Peyer's patch (tissue), 4 donors: ENCODE results near the gene MRPL17.
"Not testable (repeated sequence)": the region's sequence is repeated elsewhere in the genome, so short reads cannot be mapped to it uniquely, and the experiment has no call there.

Experiments
- POLR2A ChIP-seq, 2 donors: fragments of 450-650 bp; IDR thresholded peaks; one replicate each; pipeline ENCODE4 v1.5.1; 2017; ENCODE audit warnings: antibody characterized with exemption in 2 of 2, mild to moderate bottlenecking in 2 of 2, moderate library complexity in 2 of 2
- TF ChIP-seq, protein P1 (sequence below), 6 experiments: fragments of 450-650 bp in 4 of 6; fragments of 200-600 bp in 2 of 6; sonication (generic) in 1 of 6; IDR thresholded peaks; one replicate each; pipeline ENCODE4 v1.5.1; 2017 to 2019; ENCODE audit warnings: antibody characterized with exemption in 6 of 6, mild to moderate bottlenecking in 3 of 6, moderate library complexity in 1 of 6

DNA sequence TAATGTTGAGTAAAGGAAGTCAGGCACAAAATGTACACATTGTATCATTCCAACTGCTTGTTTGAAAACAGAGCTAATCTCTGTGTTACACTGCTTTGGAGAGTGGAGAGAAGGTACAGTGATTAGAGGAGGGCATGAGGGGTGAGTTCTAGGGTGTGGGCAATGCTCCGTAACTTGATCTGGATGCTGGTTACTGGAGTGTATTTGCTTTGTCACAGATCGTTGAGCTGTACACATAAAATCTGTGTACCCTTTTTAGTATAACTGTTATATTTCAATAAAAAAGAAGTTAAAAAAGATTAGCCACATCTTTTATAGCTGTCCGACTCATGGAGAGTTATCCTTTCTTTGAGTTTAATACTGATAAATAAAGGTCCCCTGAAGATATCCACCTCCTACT is 18.8 kb upstream of the MRPL17 start:
- TF ChIP-seq, protein P1, sequence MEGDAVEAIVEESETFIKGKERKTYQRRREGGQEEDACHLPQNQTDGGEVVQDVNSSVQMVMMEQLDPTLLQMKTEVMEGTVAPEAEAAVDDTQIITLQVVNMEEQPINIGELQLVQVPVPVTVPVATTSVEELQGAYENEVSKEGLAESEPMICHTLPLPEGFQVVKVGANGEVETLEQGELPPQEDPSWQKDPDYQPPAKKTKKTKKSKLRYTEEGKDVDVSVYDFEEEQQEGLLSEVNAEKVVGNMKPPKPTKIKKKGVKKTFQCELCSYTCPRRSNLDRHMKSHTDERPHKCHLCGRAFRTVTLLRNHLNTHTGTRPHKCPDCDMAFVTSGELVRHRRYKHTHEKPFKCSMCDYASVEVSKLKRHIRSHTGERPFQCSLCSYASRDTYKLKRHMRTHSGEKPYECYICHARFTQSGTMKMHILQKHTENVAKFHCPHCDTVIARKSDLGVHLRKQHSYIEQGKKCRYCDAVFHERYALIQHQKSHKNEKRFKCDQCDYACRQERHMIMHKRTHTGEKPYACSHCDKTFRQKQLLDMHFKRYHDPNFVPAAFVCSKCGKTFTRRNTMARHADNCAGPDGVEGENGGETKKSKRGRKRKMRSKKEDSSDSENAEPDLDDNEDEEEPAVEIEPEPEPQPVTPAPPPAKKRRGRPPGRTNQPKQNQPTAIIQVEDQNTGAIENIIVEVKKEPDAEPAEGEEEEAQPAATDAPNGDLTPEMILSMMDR (IDR thresholded peaks at IDR 0.05), result not testable (repeated sequence)
- TF ChIP-seq POLR2A (IDR thresholded peaks at IDR 0.05), result not testable (repeated sequence)
